Trophoblast cell (in vitro differentiated cells and primary cell): ENCODE results near the gene PPID. TPM values are rescaled to one million over a fixed set of nuclear protein-coding genes. Genes with fewer than 3 reads are reported as not detected.

ENCODE experiments used
- DNase-seq, 2 donors: peaks; one replicate each; pipeline ENCODE4 v3.0.0-alpha.2; 2016
- H2AFZ ChIP-seq: 2 replicates; pipeline ENCODE4 v1.6.1; 2013; ENCODE audit warnings: low read length, moderate library complexity, mild to moderate bottlenecking; ENCODE audit not compliant: insufficient read depth, poor library complexity
- H2AK5ac ChIP-seq: 2 replicates; pipeline ENCODE4 v1.6.1; 2013; ENCODE audit warnings: mild to moderate bottlenecking, low read length
- H2BK120ac ChIP-seq: 2 replicates; pipeline ENCODE4 v1.6.1; 2013; ENCODE audit warnings: low read length, mild to moderate bottlenecking, moderate library complexity; ENCODE audit not compliant: insufficient read depth, poor library complexity
- H2BK12ac ChIP-seq: 2 replicates; pipeline ENCODE4 v1.6.1; 2013; ENCODE audit warnings: mild to moderate bottlenecking, low read length, moderate library complexity
- H2BK5ac ChIP-seq: 2 replicates; pipeline ENCODE4 v1.6.1; 2013; ENCODE audit warnings: low read length, low read depth, moderate library complexity, mild to moderate bottlenecking; ENCODE audit not compliant: poor library complexity
- H3K14ac ChIP-seq: 2 replicates; pipeline ENCODE4 v1.6.1; 2013; ENCODE audit warnings: mild to moderate bottlenecking, low read length
- H3K18ac ChIP-seq: 2 replicates; pipeline ENCODE4 v1.6.1; 2013; ENCODE audit warnings: mild to moderate bottlenecking, low read length
- H3K23ac ChIP-seq: 2 replicates; pipeline ENCODE4 v1.6.1; 2013; ENCODE audit warnings: low read length
- H3K27ac ChIP-seq: 2 replicates; pipeline ENCODE4 v1.5.1; 2013; ENCODE audit warnings: low read depth, mild to moderate bottlenecking, inconsistent platforms, low read length, moderate library complexity
- H3K27me3 ChIP-seq: 2 replicates; pipeline ENCODE4 v1.6.1; 2013; ENCODE audit warnings: inconsistent platforms, mild to moderate bottlenecking, low read length, moderate library complexity; ENCODE audit not compliant: insufficient read depth
- H3K36me3 ChIP-seq, 2 experiments: 1 replicate in 1 of 2; 2 replicates in 1 of 2; pipeline ENCODE4 v1.6.1; 2013; ENCODE audit warnings: low read length in 2 of 2, mild to moderate bottlenecking in 2 of 2, moderate library complexity in 1 of 2; ENCODE audit not compliant: insufficient read depth in 2 of 2, control insufficient read depth in 1 of 2
- H3K4ac ChIP-seq: 2 replicates; pipeline ENCODE4 v1.6.1; 2013; ENCODE audit warnings: low read depth, mild to moderate bottlenecking, low read length, moderate library complexity
- H3K4me1 ChIP-seq, 2 experiments: 1 replicate in 1 of 2; 2 replicates in 1 of 2; pipeline ENCODE4 v1.6.1; 2013; ENCODE audit warnings: low read length in 2 of 2, mild to moderate bottlenecking in 2 of 2, moderate library complexity in 1 of 2; ENCODE audit not compliant: insufficient read depth in 2 of 2, control insufficient read depth in 1 of 2
- H3K4me2 ChIP-seq: 2 replicates; pipeline ENCODE4 v1.6.1; 2013; ENCODE audit warnings: inconsistent platforms, mild to moderate bottlenecking, low read length, moderate library complexity
- H3K4me3 ChIP-seq: 2 replicates; pipeline ENCODE4 v1.5.1; 2013; ENCODE audit warnings: mild to moderate bottlenecking, low read depth, low read length, inconsistent platforms
- H3K79me1 ChIP-seq: one replicate; pipeline ENCODE4 v1.6.1; 2013; ENCODE audit warnings: low read length
- H3K79me2 ChIP-seq: 2 replicates; pipeline ENCODE4 v1.6.1; 2013; ENCODE audit warnings: low read length, mild to moderate bottlenecking; ENCODE audit not compliant: control insufficient read depth, insufficient read depth, poor library complexity
- H3K9ac ChIP-seq: 2 replicates; pipeline ENCODE4 v1.6.1; 2013; ENCODE audit warnings: mild to moderate bottlenecking, low read length
- H3K9me3 ChIP-seq: 2 replicates; pipeline ENCODE4 v1.6.1; 2013; ENCODE audit warnings: low read depth, mild to moderate bottlenecking, control low read depth, inconsistent platforms, low read length; ENCODE audit not compliant: insufficient read depth
- H4K12ac ChIP-seq: 2 replicates; pipeline ENCODE4 v1.6.1; 2013; ENCODE audit warnings: low read depth, mild to moderate bottlenecking, low read length, moderate library complexity
- H4K8ac ChIP-seq: 2 replicates; pipeline ENCODE4 v1.6.1; 2013; ENCODE audit warnings: low read depth, mild to moderate bottlenecking, low read length, moderate library complexity
- H4K91ac ChIP-seq: one replicate; pipeline ENCODE4 v1.6.1; 2013; ENCODE audit warnings: low read depth, mild to moderate bottlenecking, low read length, moderate library complexity
- WGBS: extraction: QIAGEN DNeasy Blood & Tissue Kit; methylation state at CpG from one replicate; pipeline ENCODE4 v1.1.7; 2013; ENCODE audit warnings: missing lambda C conversion rate; ENCODE audit not compliant: insufficient read length, insufficient coverage; ENCODE audit errors: extremely low coverage; 5-methylcytosine and 5-hydroxymethylcytosine counted together
- polyA plus RNA-seq: library from polyadenylated mRNA; stranded (reverse); fragments of 200-250 nt; gene quantifications from 2 replicates; pipeline ENCODE4 v1.2.3, GENCODE V29; 2013

Gene PPID
- polyA plus RNA-seq = 31.1 and 32.2 TPM in 2 replicates

DNA sequence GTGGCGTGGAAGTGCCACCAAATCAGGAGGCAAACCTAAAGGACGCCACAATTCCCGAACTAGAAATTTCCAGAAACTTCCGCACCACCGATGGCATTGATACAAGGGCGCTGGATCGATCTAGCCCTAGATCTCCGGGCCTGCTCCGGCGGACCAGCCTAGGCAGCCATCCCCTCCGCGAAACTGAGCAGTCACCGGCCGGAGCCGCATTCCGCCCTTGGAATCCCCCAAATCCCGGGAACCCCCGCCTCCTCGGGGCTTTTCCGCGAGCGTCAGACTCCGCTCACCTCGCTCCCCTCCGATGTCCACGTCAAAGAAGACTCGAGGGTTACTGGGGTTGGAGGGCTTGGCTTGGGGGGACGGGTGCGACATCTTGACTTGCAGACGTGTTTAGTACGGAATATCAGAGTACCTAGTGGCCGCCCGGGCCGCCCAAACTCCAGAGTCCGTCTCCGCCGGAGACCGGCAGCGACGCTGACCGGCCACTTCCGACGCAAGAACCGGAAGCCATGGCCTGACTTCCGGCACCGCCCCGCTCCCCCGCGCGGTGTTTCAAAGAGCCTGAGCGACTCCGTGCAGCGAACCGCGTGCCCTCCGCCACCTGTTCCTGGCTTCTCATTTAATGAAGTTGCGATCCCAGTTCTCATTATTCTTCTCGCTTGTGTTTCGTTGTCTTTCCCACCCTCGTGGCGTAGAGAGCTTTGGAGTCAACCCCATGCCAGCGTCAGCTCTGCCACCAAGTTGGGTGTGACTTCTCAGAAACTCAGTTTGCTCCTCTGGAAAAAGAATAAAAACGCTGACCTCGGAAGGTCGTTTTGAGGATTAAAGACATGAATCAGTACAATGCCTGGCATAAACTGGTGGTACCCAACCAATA lies at the start of gene PPID:
TSS of gene PPID (minus strand) at position 480 of the 877 bp plus-strand sequence. CDS start at position 372, 108 bp downstream.
- Histone ChIP-seq H3K27ac (peak within 1 kb of the TSS; percentile 22), H3K36me3 (peaks cover 2 to 11% of the 10 kb centered on the region in 2 experiments), H3K9me3 (no peaks in the 10 kb centered on the region), H3K18ac (peak within 1 kb of the TSS; percentile 94), H2AFZ (peak within 1 kb of the TSS; percentile 92), H3K79me2 (peaks cover 5% of the 10 kb centered on the region), H2AK5ac (no peak within 1 kb of the TSS), H3K9ac (peak within 1 kb of the TSS; percentile 73), H3K23ac (no peak within 1 kb of the TSS), H4K8ac (peak within 1 kb of the TSS; percentile 92), H3K4me3 (peak within 1 kb of the TSS; percentile 79), H3K4me1 (peaks cover 0 to 4% of the 10 kb centered on the region in 2 experiments), H2BK120ac (peak within 1 kb of the TSS; percentile 95), H3K14ac (peak within 1 kb of the TSS; percentile 97), H4K12ac (peak within 1 kb of the TSS; percentile 98), H2BK12ac (no peak within 1 kb of the TSS), H4K91ac (peak within 1 kb of the TSS; percentile 93), H2BK5ac (peak within 1 kb of the TSS; percentile 85), H3K4ac (peak within 1 kb of the TSS; percentile 93), H3K27me3 (no peaks in the 10 kb centered on the region), H3K79me1 (peaks cover 5% of the 10 kb centered on the region), H3K4me2 (peak within 1 kb of the TSS; percentile 89)
- DNase-seq = peak; percentile 80 to 89
- WGBS = no CpG with 5 or more reads among the region's 65 CpGs

DNA sequence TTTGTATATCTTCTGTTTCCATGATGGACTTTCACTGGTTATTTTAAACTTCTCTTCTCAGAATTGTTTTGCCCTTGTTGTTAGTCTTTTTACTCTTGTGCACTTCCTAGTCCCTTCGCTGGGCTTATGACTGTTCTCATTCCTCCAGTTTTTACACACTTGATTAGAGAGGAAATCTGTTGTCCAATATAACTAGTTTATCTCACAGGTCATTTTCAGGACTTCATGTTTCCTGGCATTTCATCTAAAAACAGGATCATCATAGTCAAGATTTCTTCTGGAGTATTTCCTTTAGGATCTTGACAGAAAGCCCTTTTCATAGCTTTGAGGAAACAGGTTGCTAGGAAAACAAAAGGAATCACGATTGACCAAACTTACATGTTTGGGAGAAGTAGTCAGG lies 48.6 kb upstream of the PPID start:
- H2BK5ac ChIP-seq = no peak overlapping the region
- H3K9ac ChIP-seq = no peak overlapping the region
- no CpG with 5 or more reads among the region's 2 CpGs for WGBS
- no peak overlapping the region for H4K12ac ChIP-seq
- DNase-seq = no peak
- H3K27me3 ChIP-seq = peaks cover 4% of the 10 kb centered on the region
- H3K27ac ChIP-seq = no peak overlapping the region
- peaks cover 8% of the 10 kb centered on the region for H3K79me2 ChIP-seq
- H4K8ac ChIP-seq = no peak overlapping the region
- H2AFZ ChIP-seq = no peak overlapping the region
- H2BK12ac ChIP-seq = no peak overlapping the region
- H3K18ac ChIP-seq = no peak overlapping the region
- no peak overlapping the region for H2BK120ac ChIP-seq
- no peak overlapping the region for H3K4ac ChIP-seq
- no peak overlapping the region for H3K4me3 ChIP-seq
- no peaks in the 10 kb centered on the region for H3K36me3 ChIP-seq
- peaks cover 2% of the 10 kb centered on the region in 2 experiments for H3K4me1 ChIP-seq
- no peak overlapping the region for H2AK5ac ChIP-seq
- H3K14ac ChIP-seq = no peak overlapping the region
- no peak overlapping the region for H3K23ac ChIP-seq
- no peak overlapping the region for H3K4me2 ChIP-seq
- no peak overlapping the region for H4K91ac ChIP-seq
- no peaks in the 10 kb centered on the region for H3K9me3 ChIP-seq
- H3K79me1 ChIP-seq = peaks cover 8% of the 10 kb centered on the region

DNA sequence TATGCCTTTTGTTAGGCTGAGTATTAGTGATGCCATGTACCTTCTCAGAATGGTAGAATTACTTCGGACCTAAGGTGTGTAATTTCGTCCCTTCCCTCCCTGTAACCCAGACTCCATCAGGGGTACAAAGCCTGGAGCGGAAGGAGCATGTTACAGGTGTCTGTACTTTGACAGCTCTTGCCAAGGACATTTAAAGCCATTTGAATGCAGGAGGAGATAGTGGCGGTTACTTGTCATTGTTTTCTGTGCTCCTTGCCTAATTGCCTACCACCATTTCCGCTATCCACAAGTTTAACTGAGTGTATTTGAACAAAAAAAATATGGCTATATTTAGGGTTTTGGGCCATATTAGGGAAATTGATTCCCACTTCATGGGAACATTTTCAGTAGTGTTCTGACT lies 47.5 kb upstream of the PPID start:
- H3K18ac ChIP-seq = no peak overlapping the region
- H2AFZ ChIP-seq = no peak overlapping the region
- H2BK12ac ChIP-seq = no peak overlapping the region
- H3K23ac ChIP-seq = no peak overlapping the region
- peaks cover 8% of the 10 kb centered on the region for H3K79me1 ChIP-seq
- no peak overlapping the region for H2BK120ac ChIP-seq
- no peak overlapping the region for H3K9ac ChIP-seq
- peaks cover 2% of the 10 kb centered on the region in 2 experiments for H3K4me1 ChIP-seq
- H2BK5ac ChIP-seq = no peak overlapping the region
- H3K27me3 ChIP-seq = peaks cover 4% of the 10 kb centered on the region
- H3K4ac ChIP-seq = no peak overlapping the region
- no peak overlapping the region for H3K14ac ChIP-seq
- WGBS = no CpG with 5 or more reads among the region's 5 CpGs
- no peaks in the 10 kb centered on the region for H3K36me3 ChIP-seq
- no peak for DNase-seq
- H3K4me3 ChIP-seq = no peak overlapping the region
- peaks cover 8% of the 10 kb centered on the region for H3K79me2 ChIP-seq
- no peak overlapping the region for H4K8ac ChIP-seq
- H2AK5ac ChIP-seq = no peak overlapping the region
- no peaks in the 10 kb centered on the region for H3K9me3 ChIP-seq
- H3K27ac ChIP-seq = no peak overlapping the region
- H3K4me2 ChIP-seq = no peak overlapping the region
- H4K12ac ChIP-seq = no peak overlapping the region
- H4K91ac ChIP-seq = no peak overlapping the region

DNA sequence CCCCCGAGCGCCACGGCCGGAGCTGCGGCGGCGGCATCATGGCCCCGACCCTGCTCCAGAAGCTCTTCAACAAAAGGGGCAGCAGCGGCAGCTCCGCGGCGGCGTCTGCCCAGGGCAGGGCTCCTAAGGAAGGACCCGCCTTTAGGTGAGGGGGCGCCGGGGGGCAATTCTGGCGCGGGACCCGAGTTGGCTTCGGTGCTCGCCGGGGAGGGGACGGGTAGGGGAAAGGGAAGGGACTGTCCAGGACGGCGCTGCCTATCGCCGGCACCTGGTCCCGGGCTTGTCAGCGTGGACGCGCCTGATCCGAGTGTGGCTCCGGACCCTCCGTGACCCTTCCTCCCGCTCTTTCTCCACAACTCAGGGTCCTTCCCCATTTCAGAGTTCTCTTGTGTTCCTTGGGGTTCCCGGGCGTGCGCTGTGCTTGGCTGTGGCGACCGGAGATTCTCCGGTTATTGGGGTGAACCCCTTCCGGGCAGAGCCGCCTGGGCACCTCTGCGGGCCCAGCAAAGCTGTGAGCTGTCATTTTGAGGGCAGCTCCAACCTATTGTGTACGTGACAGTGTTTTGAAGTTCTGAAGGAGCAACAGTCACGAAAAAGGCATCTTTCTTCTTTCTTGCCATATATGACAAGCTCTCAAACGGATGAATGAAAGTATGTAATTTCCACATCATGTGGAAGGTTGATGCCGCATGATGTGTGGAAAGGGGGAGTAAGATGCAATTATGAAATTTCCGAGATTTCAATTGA lies 46.2 kb upstream of the PPID start:
- peak overlapping the region; percentile 81 for H3K4me2 ChIP-seq
- peak overlapping the region; percentile 95 for H3K14ac ChIP-seq
- H3K4me3 ChIP-seq = peak overlapping the region; percentile 83
- peak overlapping the region; percentile 87 for H4K8ac ChIP-seq
- H3K18ac ChIP-seq = peak overlapping the region; percentile 99
- no peaks in the 10 kb centered on the region for H3K9me3 ChIP-seq
- no CpG with 5 or more reads among the region's 49 CpGs for WGBS
- H3K79me1 ChIP-seq = peaks cover 8% of the 10 kb centered on the region
- peak overlapping the region; percentile 93 for H4K12ac ChIP-seq
- peak overlapping the region; percentile 91 for H2BK120ac ChIP-seq
- peak overlapping the region; percentile 80 for H3K4ac ChIP-seq
- peak; percentile 38 to 75 for DNase-seq
- H3K27ac ChIP-seq = no peak overlapping the region
- no peak overlapping the region for H3K23ac ChIP-seq
- peaks cover 2% of the 10 kb centered on the region in 2 experiments for H3K4me1 ChIP-seq
- H3K9ac ChIP-seq = peak overlapping the region; percentile 28
- H2AFZ ChIP-seq = peak overlapping the region; percentile 99
- peak overlapping the region; percentile 91 for H2BK5ac ChIP-seq
- peak overlapping the region; percentile 76 for H2BK12ac ChIP-seq
- H2AK5ac ChIP-seq = peak overlapping the region; percentile 24
- peak overlapping the region; percentile 89 for H4K91ac ChIP-seq
- peaks cover 4% of the 10 kb centered on the region for H3K27me3 ChIP-seq
- peaks cover 8% of the 10 kb centered on the region for H3K79me2 ChIP-seq
- no peaks in the 10 kb centered on the region for H3K36me3 ChIP-seq
